ENCODE results near the gene LY6G6F.

Gene LY6G6F

GRCh38 chr6:31681135-31681671, 25.5 kb upstream of the LY6G6F start:
- Histone ChIP-seq H3K9me3 (ENCODE audit: insufficient read depth, low read length) (no peaks in the 10 kb centered on the region), H3K9me2 (replicated peaks; ENCODE audit: insufficient read depth, low read length) (no peaks in the 10 kb centered on the region), H4K20me1 (ENCODE audit: low read depth, low read length) (no peaks in the 10 kb centered on the region), H3K27ac (ENCODE audit: low read depth, low read length) (no peak overlapping the region), H3K36me3 (ENCODE audit: low read length) (no peaks in the 10 kb centered on the region), H3K4me3 (ENCODE audit: insufficient read depth, low read length, poor library complexity, severe bottlenecking) (no peak overlapping the region), H3K27me3 (ENCODE audit: low read length) (no peaks in the 10 kb centered on the region), H3K79me2 (ENCODE audit: insufficient read depth, low read length) (no peaks in the 10 kb centered on the region), H2AFZ (ENCODE audit: low read depth, low read length, severe bottlenecking) (peak overlapping the region; percentile 23), H3K4me2 (ENCODE audit: low read depth, low read length, poor library complexity, severe bottlenecking) (peak overlapping the region; percentile 30), H3K9ac (ENCODE audit: low read length) (peak overlapping the region; percentile 9; the same call in 1 of the 2 replicates), H3F3A (ENCODE audit: insufficient read depth) (no peaks in the 10 kb centered on the region; the same call in 1 of the 2 replicates)
- no peak for TF ChIP-seq EZH2phosphoT487 (conservative IDR thresholded peaks at IDR 0.05; ENCODE audit: low read length)
- no peak for TF ChIP-seq CTCF (IDR thresholded peaks at IDR 0.05; ENCODE audit: insufficient read depth, low read length, poor library complexity, severe bottlenecking)

- Histone ChIP-seq H3K27me3 (ENCODE audit: low read length) (no peaks in the 10 kb centered on the region), H3K9me2 (replicated peaks; ENCODE audit: insufficient read depth, low read length) (no peaks in the 10 kb centered on the region), H3K4me2 (ENCODE audit: low read depth, low read length, poor library complexity, severe bottlenecking) (no peak overlapping the region), H2AFZ (ENCODE audit: low read depth, low read length, severe bottlenecking) (no peak overlapping the region), H3K27ac (ENCODE audit: low read depth, low read length) (no peak overlapping the region), H3K4me3 (ENCODE audit: insufficient read depth, low read length, poor library complexity, severe bottlenecking) (no peak overlapping the region), H3F3A (ENCODE audit: insufficient read depth) (no peaks in the 10 kb centered on the region), H3K36me3 (ENCODE audit: low read length) (no peaks in the 10 kb centered on the region), H4K20me1 (ENCODE audit: low read depth, low read length) (no peaks in the 10 kb centered on the region), H3K9ac (ENCODE audit: low read length) (no peak overlapping the region), H3K9me3 (ENCODE audit: insufficient read depth, low read length) (no peaks in the 10 kb centered on the region), H3K79me2 (ENCODE audit: insufficient read depth, low read length) (no peaks in the 10 kb centered on the region)
- TF ChIP-seq EZH2phosphoT487 (conservative IDR thresholded peaks at IDR 0.05; ENCODE audit: low read length), result no peak
Observed at GRCh38 chr6:31683591-31683990, 23.1 kb upstream of the LY6G6F start.

- TF ChIP-seq EZH2phosphoT487 (conservative IDR thresholded peaks at IDR 0.05; ENCODE audit: low read length) (no peak), CTCF (IDR thresholded peaks at IDR 0.05; ENCODE audit: insufficient read depth, low read length, poor library complexity, severe bottlenecking) (no peak)
- no peak overlapping the region for H3K4me2 ChIP-seq (ENCODE audit: low read depth, low read length, poor library complexity, severe bottlenecking)
- H3K27ac ChIP-seq (ENCODE audit: low read depth, low read length), result no peak overlapping the region
- no peaks in the 10 kb centered on the region for H3K79me2 ChIP-seq (ENCODE audit: insufficient read depth, low read length)
- no peaks in the 10 kb centered on the region for H3K9me3 ChIP-seq (ENCODE audit: insufficient read depth, low read length)
- no peaks in the 10 kb centered on the region for H3F3A ChIP-seq (ENCODE audit: insufficient read depth)
- no peak overlapping the region for H3K4me3 ChIP-seq (ENCODE audit: insufficient read depth, low read length, poor library complexity, severe bottlenecking)
- H3K9me2 ChIP-seq (replicated peaks; ENCODE audit: insufficient read depth, low read length), result no peaks in the 10 kb centered on the region
- no peak overlapping the region for H3K9ac ChIP-seq (ENCODE audit: low read length)
- no peaks in the 10 kb centered on the region for H3K36me3 ChIP-seq (ENCODE audit: low read length)
- H2AFZ ChIP-seq (ENCODE audit: low read depth, low read length, severe bottlenecking), result no peak overlapping the region
- no peaks in the 10 kb centered on the region for H3K27me3 ChIP-seq (ENCODE audit: low read length)
- no peaks in the 10 kb centered on the region for H4K20me1 ChIP-seq (ENCODE audit: low read depth, low read length)
Observed at GRCh38 chr6:31686483-31686882, 20.2 kb upstream of the LY6G6F start.

GRCh38 chr6:31687321-31687720, 19.3 kb upstream of the LY6G6F start:
- H4K20me1 ChIP-seq (ENCODE audit: low read depth, low read length), result no peaks in the 10 kb centered on the region
- no peak overlapping the region for H2AFZ ChIP-seq (ENCODE audit: low read depth, low read length, severe bottlenecking)
- H3K9me2 ChIP-seq (replicated peaks; ENCODE audit: insufficient read depth, low read length), result no peaks in the 10 kb centered on the region
- no peak overlapping the region for H3K4me2 ChIP-seq (ENCODE audit: low read depth, low read length, poor library complexity, severe bottlenecking)
- no peaks in the 10 kb centered on the region for H3F3A ChIP-seq (ENCODE audit: insufficient read depth)
- H3K9me3 ChIP-seq (ENCODE audit: insufficient read depth, low read length), result no peaks in the 10 kb centered on the region
- no peaks in the 10 kb centered on the region for H3K27me3 ChIP-seq (ENCODE audit: low read length)
- no peak overlapping the region for H3K9ac ChIP-seq (ENCODE audit: low read length)
- TF ChIP-seq EZH2phosphoT487 (conservative IDR thresholded peaks at IDR 0.05; ENCODE audit: low read length) (no peak), CTCF (IDR thresholded peaks at IDR 0.05; ENCODE audit: insufficient read depth, low read length, poor library complexity, severe bottlenecking) (no peak)
- no peak overlapping the region for H3K4me3 ChIP-seq (ENCODE audit: insufficient read depth, low read length, poor library complexity, severe bottlenecking)
- H3K36me3 ChIP-seq (ENCODE audit: low read length), result no peaks in the 10 kb centered on the region
- H3K27ac ChIP-seq (ENCODE audit: low read depth, low read length), result no peak overlapping the region
- H3K79me2 ChIP-seq (ENCODE audit: insufficient read depth, low read length), result no peaks in the 10 kb centered on the region
